ENCODE data around the gene SPNS2.

DNA sequence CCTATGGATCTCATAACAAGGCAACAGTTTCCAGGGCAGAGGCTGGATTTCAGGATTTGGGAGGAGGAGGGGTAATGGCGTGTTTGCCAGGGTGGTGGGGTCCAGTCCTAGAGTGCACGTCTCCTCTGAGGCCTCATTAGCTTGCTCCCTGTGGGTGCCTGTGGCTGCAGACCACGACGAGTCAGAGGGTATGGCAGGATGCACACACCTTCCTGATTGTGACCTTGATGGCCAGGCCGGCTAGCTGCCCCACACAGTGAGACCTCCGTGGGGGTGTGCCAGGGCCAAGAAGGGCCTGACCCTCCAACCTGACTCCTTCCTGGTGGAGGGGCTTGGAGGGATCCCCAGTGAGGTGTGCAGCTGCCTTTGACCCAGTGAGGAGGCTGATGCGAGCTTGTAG lies 81.6 kb downstream of the SPNS2 start:
- TF ChIP-seq, protein P1, sequence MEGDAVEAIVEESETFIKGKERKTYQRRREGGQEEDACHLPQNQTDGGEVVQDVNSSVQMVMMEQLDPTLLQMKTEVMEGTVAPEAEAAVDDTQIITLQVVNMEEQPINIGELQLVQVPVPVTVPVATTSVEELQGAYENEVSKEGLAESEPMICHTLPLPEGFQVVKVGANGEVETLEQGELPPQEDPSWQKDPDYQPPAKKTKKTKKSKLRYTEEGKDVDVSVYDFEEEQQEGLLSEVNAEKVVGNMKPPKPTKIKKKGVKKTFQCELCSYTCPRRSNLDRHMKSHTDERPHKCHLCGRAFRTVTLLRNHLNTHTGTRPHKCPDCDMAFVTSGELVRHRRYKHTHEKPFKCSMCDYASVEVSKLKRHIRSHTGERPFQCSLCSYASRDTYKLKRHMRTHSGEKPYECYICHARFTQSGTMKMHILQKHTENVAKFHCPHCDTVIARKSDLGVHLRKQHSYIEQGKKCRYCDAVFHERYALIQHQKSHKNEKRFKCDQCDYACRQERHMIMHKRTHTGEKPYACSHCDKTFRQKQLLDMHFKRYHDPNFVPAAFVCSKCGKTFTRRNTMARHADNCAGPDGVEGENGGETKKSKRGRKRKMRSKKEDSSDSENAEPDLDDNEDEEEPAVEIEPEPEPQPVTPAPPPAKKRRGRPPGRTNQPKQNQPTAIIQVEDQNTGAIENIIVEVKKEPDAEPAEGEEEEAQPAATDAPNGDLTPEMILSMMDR (conservative IDR thresholded peaks at IDR 0.05 in 1 of 2, IDR thresholded peaks at IDR 0.05 in 1 of 2; ENCODE audit: extremely low read depth in 1 of 2, insufficient read depth in 1 of 2, low read depth in 1 of 2, low read length in 2 of 2), result no peak
- no peak for TF ChIP-seq EZH2 (IDR thresholded peaks at IDR 0.05; ENCODE audit: borderline replicate concordance, low read length)

Data from mammary epithelial cell (primary cell).